Adrenal gland (tissue), 12 donors: ENCODE measurements around the gene XYLT1. TPM values are rescaled to one million over a fixed set of nuclear protein-coding genes. Genes with fewer than 3 reads are reported as not detected.

ENCODE experiments used
- DNase-seq, 7 donors: peaks; one replicate each; pipeline ENCODE4 v3.0.0-alpha.2; 2019 to 2020
- H3K27ac ChIP-seq, 5 donors: fragments of 200-600 bp; sonication (generic) in 4 of 5; 1 replicate in 3 of 5; 2 replicates in 2 of 5; pipeline versions ENCODE4 v1.5.1 to v1.8.0; 2016 to 2020; ENCODE audit warnings: mild to moderate bottlenecking in 1 of 5
- H3K27me3 ChIP-seq: fragments of 200-600 bp; 2 replicates; pipeline ENCODE4 v1.8.0; 2021
- H3K36me3 ChIP-seq, 2 donors: fragments of 200-600 bp; replicated peaks in 1 of 2; 1 replicate in 1 of 2; 2 replicates in 1 of 2; pipeline versions ENCODE4 v1.5.1 to v1.8.0; 2018 to 2022
- H3K4me1 ChIP-seq, 2 donors: fragments of 200-600 bp; replicated peaks in 1 of 2; 1 replicate in 1 of 2; 2 replicates in 1 of 2; pipeline versions ENCODE4 v1.5.1 to v1.8.0; 2018 to 2021
- H3K4me3 ChIP-seq, 4 donors: fragments of 200-600 bp; sonication (generic) in 3 of 4; one replicate each; pipeline ENCODE4 v1.5.1; 2016 to 2018
- H3K9me3 ChIP-seq, 3 donors: fragments of 200-600 bp; sonication (generic) in 1 of 3; replicated peaks in 1 of 3; 1 replicate in 2 of 3; 2 replicates in 1 of 3; pipeline versions ENCODE4 v1.5.1 to v1.8.0; 2016 to 2021
- POLR2A ChIP-seq, 2 donors: fragments of 450-650 bp; IDR thresholded peaks; one replicate each; pipeline ENCODE4 v1.6.1; 2017; ENCODE audit warnings: antibody characterized with exemption in 2 of 2, mild to moderate bottlenecking in 2 of 2, moderate library complexity in 1 of 2
- WGBS, 4 donors: extraction: QIAGEN DNeasy Blood & Tissue Kit in 2 of 4; methylation state at CpG; one replicate each; pipeline versions ENCODE4 v1.1.5 to v1.1.7; 2013 to 2017; 5-methylcytosine and 5-hydroxymethylcytosine counted together
- intact Hi-C, 2 donors: fragments of 100-400 bp; cut with DNase I; formaldehyde crosslinking; loops; one replicate each; pipeline versions ENCODE4 v1.14.1 to v1.15.0; 2022 to 2023
- polyA plus RNA-seq, 3 donors: library from polyadenylated mRNA; stranded (reverse); fragments of 200-250 nt in 2 of 3; fragments of 350-450 nt in 1 of 3; fragmentation: Illumina TruSeq in 1 of 3; extraction: RNeasy Lipid Tissue Mini Kit (QIAGEN cat#74804) in 1 of 3; gene quantifications; one replicate each; pipeline ENCODE4 v1.2.3, GENCODE V29; 2013 to 2014
- total RNA-seq, 9 donors: library from RNA; depleted of rRNA in 4 of 9; stranded (reverse); fragments of >200 nt in 4 of 9; fragments of 120-200 nt in 1 of 9; fragmentation: NEBNext Ultra II Directional in 1 of 9; extraction: Animal tissue kit (Norgen Biotek cat#: 25700) in 1 of 9; gene quantifications; one replicate each; pipeline versions ENCODE4 v1.1.0 to v1.2.4, GENCODE V29; 2013 to 2023
- TF ChIP-seq, protein P1 (sequence below), 6 experiments: fragments of 450-650 bp in 4 of 6; fragments of 200-600 bp in 2 of 6; sonication (generic) in 1 of 6; IDR thresholded peaks; 1 replicate in 5 of 6; 2 replicates in 1 of 6; pipeline versions ENCODE4 v1.5.1 to v1.8.0; 2016 to 2021; ENCODE audit warnings: antibody characterized with exemption in 6 of 6, mild to moderate bottlenecking in 2 of 6, moderate library complexity in 1 of 6
- donor health status: healthy with polysubstance abuse.
- donor health status: Bipolar disorder and iron deficiency.
- donor health status: DM: yes; HTN: yes; CAD: no.
- donor health status: DM: no; HTN: no; CAD: no.
- donor health status: DM: no; HTN: no; CAD: no.
- donor health status: DM: yes; HTN: yes; CAD: no.

Gene XYLT1
- total and polyA plus RNA-seq, 12 donors: 1.3 to 67.6 (median 16.8) TPM

DNA sequence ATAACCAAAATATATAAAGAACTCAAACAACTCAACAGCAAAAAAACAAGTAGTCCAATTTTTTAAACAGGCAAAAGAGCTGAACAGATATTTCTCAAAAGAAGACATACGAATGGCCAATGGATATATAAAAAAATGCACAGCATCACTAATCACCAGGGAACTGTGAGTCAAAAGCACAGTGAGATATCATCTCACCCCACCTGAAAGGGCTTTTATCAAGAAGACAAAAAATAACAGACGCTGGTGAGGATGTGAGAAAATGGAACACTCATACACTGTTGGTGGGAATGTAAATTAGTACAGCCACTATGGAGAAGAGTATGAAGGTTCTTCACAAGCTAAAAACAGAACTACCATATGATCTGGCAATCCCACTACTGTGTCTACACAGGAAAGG is 7.4 kb downstream of the XYLT1 start:
- no peaks in the 10 kb centered on the region for H3K36me3 ChIP-seq
- no peak overlapping the region for H3K27ac ChIP-seq
- no peak for TF ChIP-seq POLR2A (IDR thresholded peaks at IDR 0.05)
- TF ChIP-seq, protein P1, sequence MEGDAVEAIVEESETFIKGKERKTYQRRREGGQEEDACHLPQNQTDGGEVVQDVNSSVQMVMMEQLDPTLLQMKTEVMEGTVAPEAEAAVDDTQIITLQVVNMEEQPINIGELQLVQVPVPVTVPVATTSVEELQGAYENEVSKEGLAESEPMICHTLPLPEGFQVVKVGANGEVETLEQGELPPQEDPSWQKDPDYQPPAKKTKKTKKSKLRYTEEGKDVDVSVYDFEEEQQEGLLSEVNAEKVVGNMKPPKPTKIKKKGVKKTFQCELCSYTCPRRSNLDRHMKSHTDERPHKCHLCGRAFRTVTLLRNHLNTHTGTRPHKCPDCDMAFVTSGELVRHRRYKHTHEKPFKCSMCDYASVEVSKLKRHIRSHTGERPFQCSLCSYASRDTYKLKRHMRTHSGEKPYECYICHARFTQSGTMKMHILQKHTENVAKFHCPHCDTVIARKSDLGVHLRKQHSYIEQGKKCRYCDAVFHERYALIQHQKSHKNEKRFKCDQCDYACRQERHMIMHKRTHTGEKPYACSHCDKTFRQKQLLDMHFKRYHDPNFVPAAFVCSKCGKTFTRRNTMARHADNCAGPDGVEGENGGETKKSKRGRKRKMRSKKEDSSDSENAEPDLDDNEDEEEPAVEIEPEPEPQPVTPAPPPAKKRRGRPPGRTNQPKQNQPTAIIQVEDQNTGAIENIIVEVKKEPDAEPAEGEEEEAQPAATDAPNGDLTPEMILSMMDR (IDR thresholded peaks at IDR 0.05): no peak
- DNase-seq: no peak
- no peak overlapping the region for H3K4me3 ChIP-seq
- intact Hi-C loops: loop anchor here in 1 of 2 donors (10.0 kb wide), 2 partner anchors 189 to 269 kb away; no protein-coding TSS in a partner anchor
- no peaks in the 10 kb centered on the region for H3K9me3 ChIP-seq
- no peaks in the 10 kb centered on the region for H3K27me3 ChIP-seq
- H3K4me1 ChIP-seq: peaks cover 4 to 35% of the 10 kb centered on the region in 2 donors
- 91 to 98% (median 93%) methylated on average over 2 of the region's 2 CpGs for WGBS, 4 donors

DNA sequence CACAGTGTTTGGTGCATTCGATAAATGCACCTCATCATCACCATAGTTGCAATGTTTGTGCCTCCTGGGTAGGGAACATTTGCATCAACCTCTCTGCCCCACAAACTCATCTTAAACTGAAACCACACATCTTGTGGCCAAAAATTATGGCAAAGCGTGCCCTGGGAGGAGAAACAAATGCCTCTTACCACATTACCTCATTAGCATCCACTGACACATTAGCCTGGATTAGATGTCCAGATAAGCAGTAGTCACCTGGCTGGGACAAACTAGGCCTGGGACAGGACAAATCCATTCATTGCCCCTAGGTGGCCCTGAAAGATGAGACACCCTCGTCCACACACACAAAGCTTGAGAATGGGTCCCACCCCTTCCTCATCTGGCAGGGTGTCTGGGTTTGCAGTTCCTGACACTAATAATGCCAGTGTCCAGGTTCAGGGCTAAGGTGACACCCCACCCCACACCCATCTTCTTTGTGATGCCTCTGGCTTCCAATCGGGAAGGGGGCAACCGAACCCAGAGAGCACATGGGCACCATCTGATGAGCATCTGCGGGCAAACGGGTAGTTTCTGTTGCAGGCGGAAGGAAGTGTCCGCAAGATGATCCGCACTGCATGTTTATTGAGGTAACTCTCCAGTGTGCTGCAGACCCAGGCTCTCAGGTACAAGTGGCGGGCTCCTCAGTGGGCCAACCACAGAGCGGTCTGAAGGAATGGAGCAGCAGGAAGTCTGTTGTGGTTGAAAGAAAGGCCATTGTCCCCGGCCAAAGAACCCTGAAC is 8.6 kb downstream of the XYLT1 start:
- Histone ChIP-seq H3K9me3 (no peaks in the 10 kb centered on the region), H3K36me3 (no peaks in the 10 kb centered on the region), H3K4me1 (peaks cover 4 to 34% of the 10 kb centered on the region in 2 donors), H3K27ac (no peak overlapping the region), H3K27me3 (no peaks in the 10 kb centered on the region), H3K4me3 (no peak overlapping the region)
- intact Hi-C loops: loop anchor here in 1 of 2 donors (10.0 kb wide), 2 partner anchors 187 to 267 kb away; no protein-coding TSS in a partner anchor
- TF ChIP-seq POLR2A (IDR thresholded peaks at IDR 0.05): no peak
- TF ChIP-seq, protein P1 (IDR thresholded peaks at IDR 0.05): no peak
- DNase-seq: no peak
- 73 to 87% (median 83%) methylated on average over 8 to 13 of the region's 13 CpGs for WGBS, 4 donors

DNA sequence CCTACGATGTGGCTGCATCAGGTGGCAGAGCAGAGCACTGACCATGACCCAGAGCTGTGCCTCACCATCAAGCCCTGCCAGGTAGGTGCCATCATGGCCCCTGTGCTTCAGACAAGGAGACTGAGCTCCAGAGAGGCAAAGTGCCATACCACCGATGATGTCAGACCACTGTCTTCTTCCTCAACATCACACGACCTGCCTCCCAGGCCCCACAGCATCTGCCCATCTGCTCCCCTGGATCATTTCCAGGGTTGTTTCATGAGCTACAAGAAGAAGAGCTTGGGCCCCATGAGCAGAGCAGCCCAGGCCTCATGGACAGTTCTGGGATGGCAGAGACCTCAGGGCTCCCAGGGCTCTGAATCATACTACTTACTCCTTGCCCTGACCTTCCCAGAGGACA is 9.9 kb downstream of the XYLT1 start:
- Histone ChIP-seq H3K4me1 (peaks cover 4 to 32% of the 10 kb centered on the region in 2 donors), H3K9me3 (no peaks in the 10 kb centered on the region)
- TF ChIP-seq, protein P1 (IDR thresholded peaks at IDR 0.05): no peak
- TF ChIP-seq POLR2A (IDR thresholded peaks at IDR 0.05): no peak

DNA sequence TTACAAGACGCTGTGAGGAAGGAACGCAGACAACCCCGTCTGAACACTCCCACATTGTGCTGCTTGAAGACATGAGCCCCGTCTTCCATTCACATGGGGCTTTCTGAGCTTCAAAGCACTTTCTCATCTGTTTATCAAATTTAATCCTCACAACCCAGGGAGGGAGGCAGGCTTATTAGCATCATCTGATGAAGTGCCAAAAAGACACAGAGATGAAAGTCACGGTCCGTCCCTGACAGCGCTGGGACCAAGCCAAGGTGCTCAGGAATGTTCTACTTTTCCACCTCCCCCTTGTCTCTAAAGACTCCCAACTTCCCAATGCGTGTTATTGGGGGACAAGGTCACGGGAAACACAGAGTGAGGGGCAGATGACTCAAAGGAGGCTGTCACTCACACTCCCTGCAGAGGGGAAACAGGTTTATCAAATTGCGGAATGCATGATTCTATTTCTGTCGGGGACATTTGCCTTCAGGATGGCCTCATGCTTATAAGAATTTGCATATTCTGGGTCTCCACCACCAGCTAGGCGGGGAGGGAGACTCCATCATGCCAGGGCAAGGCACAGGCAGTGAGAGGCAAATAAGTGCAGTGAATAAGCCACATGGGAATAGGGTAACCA is 10.7 kb downstream of the XYLT1 start:
- intact Hi-C loops: loop anchor here in 1 of 2 donors (10.0 kb wide), 3 partner anchors 65 to 265 kb away; no protein-coding TSS in a partner anchor
- TF ChIP-seq, protein P1 (IDR thresholded peaks at IDR 0.05): no peak
- no peak for TF ChIP-seq POLR2A (IDR thresholded peaks at IDR 0.05)
- WGBS, 4 donors: 20 to 29% (median 22%) methylated on average over 12 of the region's 12 CpGs

More for the DNA sequence above, 9.9 kb downstream of the XYLT1 start:
- WGBS, 4 donors: 75 to 88% (median 81%) methylated on average over 1 to 3 of the region's 3 CpGs
- H3K27ac ChIP-seq: peak overlapping the region in 1 of 5 donors; percentile 47
- H3K36me3 ChIP-seq: no peaks in the 10 kb centered on the region
- no peaks in the 10 kb centered on the region for H3K27me3 ChIP-seq
- intact Hi-C loops: loop anchor here in 1 of 2 donors (10.0 kb wide), 2 partner anchors 186 to 266 kb away; no protein-coding TSS in a partner anchor
- H3K4me3 ChIP-seq: no peak overlapping the region
- no peak for DNase-seq

More for the DNA sequence above, 10.7 kb downstream of the XYLT1 start:
- no peak overlapping the region for H3K4me3 ChIP-seq
- peak overlapping the region in 3 of 5 donors; percentile 11 to 47 (median 35) for H3K27ac ChIP-seq
- peak; percentile 47 to 86 (median 77) for DNase-seq
- peaks cover 4 to 32% of the 10 kb centered on the region in 2 donors for H3K4me1 ChIP-seq
- no peaks in the 10 kb centered on the region for H3K36me3 ChIP-seq
- no peaks in the 10 kb centered on the region for H3K27me3 ChIP-seq
- H3K9me3 ChIP-seq: no peaks in the 10 kb centered on the region
